GM12878 (cell line): ENCODE measurements around the gene CYYR1.

Experiments used
- CBX3 ChIP-seq: fragments of 200-600 bp; sonication (generic); IDR thresholded peaks from 2 replicates; pipeline ENCODE4 v1.6.1; 2016; ENCODE audit warnings: low read depth, borderline replicate concordance
- CTCF ChIP-seq, 3 experiments: IDR thresholded peaks in 2 of 3; conservative IDR thresholded peaks in 1 of 3; 2 replicates each; pipeline ENCODE4 v1.5.1; 2011; ENCODE audit warnings: low read depth in 3 of 3, low read length in 3 of 3, mild to moderate bottlenecking in 3 of 3, control low read depth in 2 of 3, moderate library complexity in 2 of 3, inconsistent platforms in 1 of 3, mixed read lengths in 1 of 3; ENCODE audit not compliant: control insufficient read depth in 2 of 3, insufficient read depth in 1 of 3; ENCODE audit errors: extremely low read depth in 1 of 3
- CUX1 ChIP-seq: IDR thresholded peaks from 2 replicates; pipeline ENCODE4 v1.6.1; 2012; ENCODE audit warnings: improper control_type of control experiment, low read depth, low read length; ENCODE audit not compliant: insufficient replicate concordance
- DPF2 ChIP-seq: fragments of 450-650 bp; IDR thresholded peaks from 2 replicates; pipeline ENCODE4 v1.6.1; 2017; ENCODE audit warnings: mild to moderate bottlenecking
- EP300 ChIP-seq, 2 experiments: fragments of 150-350 bp in 1 of 2; IDR thresholded peaks; 2 replicates each; pipeline ENCODE4 v1.6.1; 2011 to 2012; ENCODE audit warnings: low read depth in 2 of 2, low read length in 2 of 2, borderline replicate concordance in 1 of 2, improper control_type of control experiment in 1 of 2, inconsistent platforms in 1 of 2; ENCODE audit not compliant: control insufficient read depth in 1 of 2
- NR2C1 ChIP-seq: fragments of 450-650 bp; IDR thresholded peaks from 2 replicates; pipeline ENCODE4 v1.6.1; 2017; ENCODE audit warnings: antibody characterized with exemption, mild to moderate bottlenecking, moderate library complexity
- RAD21 ChIP-seq: IDR thresholded peaks from 2 replicates; pipeline ENCODE4 v1.6.1; 2011; ENCODE audit warnings: mild to moderate bottlenecking, low read depth, low read length, moderate library complexity; ENCODE audit not compliant: insufficient read depth
- REST ChIP-seq: IDR thresholded peaks from 2 replicates; pipeline ENCODE4 v1.6.1; 2012; ENCODE audit warnings: mild to moderate bottlenecking, low read depth, low read length
- TF ChIP-seq, protein P1 (sequence below): IDR thresholded peaks from 2 replicates; pipeline ENCODE4 v1.6.1; 2011; ENCODE audit warnings: low read depth, low read length, improper control_type of control experiment, borderline replicate concordance

DNA sequence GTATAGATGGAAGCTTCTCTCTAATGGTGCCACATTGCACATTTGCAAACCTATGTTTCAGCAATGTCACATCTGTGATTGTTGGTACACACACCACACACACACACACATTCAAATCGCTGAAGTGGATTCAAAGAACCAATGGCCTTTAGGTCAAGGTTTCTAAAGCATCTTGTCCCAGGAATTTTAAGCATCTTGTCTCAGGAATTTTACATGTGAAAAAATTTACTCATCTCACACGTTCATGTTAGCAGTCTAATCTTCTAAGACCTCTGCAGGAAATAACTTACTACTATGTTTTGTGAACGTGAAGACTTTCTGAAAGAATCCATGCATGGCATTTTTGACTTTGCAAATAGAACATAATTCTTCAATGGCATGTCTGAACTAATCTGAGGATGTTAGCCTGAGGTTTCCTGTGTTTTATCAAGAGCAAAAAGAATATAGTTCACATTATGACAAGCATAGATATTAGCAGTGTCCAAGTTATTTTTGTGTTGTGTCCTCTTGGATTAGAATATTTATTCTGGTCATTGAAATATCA, 125.1 kb downstream of the CYYR1 start:
- TF ChIP-seq CUX1 (no peak), RAD21 (no peak), NR2C1 (no peak), DPF2 (no peak), REST (no peak), CBX3 (no peak), EP300 (IDR thresholded peaks at IDR 0.05; ENCODE audit: borderline replicate concordance in 1 of 2, control insufficient read depth in 1 of 2, low read depth in 2 of 2, low read length in 2 of 2) (no peak), CTCF (IDR thresholded peaks at IDR 0.05 in 2 of 3, conservative IDR thresholded peaks at IDR 0.05 in 1 of 3; ENCODE audit: control insufficient read depth in 2 of 3, extremely low read depth in 1 of 3, insufficient read depth in 1 of 3, low read depth in 3 of 3, low read length in 3 of 3) (no peak)
- TF ChIP-seq, protein P1, sequence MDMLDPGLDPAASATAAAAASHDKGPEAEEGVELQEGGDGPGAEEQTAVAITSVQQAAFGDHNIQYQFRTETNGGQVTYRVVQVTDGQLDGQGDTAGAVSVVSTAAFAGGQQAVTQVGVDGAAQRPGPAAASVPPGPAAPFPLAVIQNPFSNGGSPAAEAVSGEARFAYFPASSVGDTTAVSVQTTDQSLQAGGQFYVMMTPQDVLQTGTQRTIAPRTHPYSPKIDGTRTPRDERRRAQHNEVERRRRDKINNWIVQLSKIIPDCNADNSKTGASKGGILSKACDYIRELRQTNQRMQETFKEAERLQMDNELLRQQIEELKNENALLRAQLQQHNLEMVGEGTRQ, result no peak
